Amniotic stem cell (primary cell): Measurements from ENCODE around the gene BCL7B.
"Not testable (repeated sequence)": the region's sequence is repeated elsewhere in the genome, so short reads cannot be mapped to it uniquely, and the experiment has no call there.

Source experiments
- DNase-seq: peaks from one replicate; lab custom pipeline; 2025; lab: John Stamatoyannopoulos, UW

The BCL7B gene

DNA sequence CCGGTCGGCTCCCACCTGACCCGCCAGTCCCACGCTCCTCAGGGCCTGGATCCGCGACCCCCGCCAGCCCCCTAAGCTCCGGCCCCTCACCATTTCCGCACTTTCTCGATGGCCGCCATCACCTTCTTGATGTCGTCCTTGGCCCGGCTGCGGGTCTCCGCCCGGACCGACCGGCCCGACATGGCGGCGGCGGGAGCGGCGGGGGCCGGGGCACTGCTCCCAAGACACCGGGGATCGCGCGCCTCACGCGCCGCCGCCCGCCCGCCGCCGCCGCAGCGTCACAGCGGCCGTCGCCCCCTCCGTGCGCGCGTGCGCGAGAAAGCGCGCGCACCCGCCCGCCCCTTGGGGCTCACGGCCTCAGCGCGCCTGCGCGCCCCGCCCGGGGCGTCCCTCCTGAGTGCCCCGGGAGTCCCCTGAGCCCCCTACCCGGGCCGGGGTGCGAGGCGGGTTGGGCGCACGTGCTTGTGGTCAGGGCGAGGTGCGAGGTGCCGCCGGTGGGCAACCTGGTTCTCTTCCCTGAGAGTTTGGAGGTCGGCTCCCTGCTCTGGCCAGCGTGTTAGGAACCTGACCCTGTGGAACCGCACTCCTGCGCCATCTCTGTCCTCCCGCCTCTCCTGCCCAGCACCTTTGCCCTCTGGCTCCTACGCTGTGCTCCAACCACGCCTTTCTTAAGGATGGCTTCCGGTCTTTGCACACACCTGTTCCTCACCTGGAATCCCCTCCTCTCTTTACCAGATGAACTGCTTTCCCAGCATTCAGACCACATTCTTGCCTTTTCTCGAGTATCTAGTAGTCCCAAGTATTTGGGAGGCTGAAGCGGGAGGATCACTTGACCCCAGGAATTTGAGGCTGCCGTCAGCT is at the start of gene BCL7B:
BCL7B (minus strand) TSS at position 294 of the 861 bp plus-strand sequence; CDS start at position 182, 112 bp downstream.
- no peak for DNase-seq

DNA sequence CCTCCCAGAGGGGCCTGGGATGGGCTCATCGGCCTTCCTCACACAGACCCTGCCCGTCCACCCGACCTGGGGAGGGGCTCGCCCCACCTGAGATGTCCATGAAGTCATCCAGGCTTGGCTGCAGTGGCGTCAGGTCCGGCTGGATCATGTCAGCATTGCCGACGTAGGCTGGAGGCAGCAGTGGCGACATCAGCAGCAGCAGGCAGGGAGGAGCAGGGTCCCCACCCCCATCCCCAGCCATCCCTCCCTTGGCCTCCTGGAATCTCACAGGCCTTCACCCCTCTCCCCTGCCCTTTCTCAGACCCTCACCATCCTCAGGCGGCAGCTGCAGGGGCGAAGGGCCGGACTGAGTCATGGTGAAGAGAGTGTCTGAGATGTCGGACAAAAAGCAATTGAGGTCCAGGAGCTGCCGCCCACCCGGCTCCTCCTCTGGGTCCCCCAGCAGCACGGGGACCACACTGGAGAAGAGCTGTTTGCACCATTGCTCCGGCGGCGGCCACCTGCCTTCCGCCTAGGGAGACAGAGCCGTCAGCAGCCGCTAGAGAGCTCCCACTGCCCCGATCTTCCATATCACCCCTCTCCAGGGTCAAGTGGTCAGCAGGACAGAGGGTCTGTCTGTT is 48.2 kb upstream of the BCL7B start:
- no peak for DNase-seq

- DNase-seq: no peak
These were observed 45.5 kb upstream of the BCL7B start for GRCh38 chr7:73602721-73603651.

GRCh38 chr7:73599916-73600315 is 42.4 kb upstream of the BCL7B start:
- no peak for DNase-seq

DNA sequence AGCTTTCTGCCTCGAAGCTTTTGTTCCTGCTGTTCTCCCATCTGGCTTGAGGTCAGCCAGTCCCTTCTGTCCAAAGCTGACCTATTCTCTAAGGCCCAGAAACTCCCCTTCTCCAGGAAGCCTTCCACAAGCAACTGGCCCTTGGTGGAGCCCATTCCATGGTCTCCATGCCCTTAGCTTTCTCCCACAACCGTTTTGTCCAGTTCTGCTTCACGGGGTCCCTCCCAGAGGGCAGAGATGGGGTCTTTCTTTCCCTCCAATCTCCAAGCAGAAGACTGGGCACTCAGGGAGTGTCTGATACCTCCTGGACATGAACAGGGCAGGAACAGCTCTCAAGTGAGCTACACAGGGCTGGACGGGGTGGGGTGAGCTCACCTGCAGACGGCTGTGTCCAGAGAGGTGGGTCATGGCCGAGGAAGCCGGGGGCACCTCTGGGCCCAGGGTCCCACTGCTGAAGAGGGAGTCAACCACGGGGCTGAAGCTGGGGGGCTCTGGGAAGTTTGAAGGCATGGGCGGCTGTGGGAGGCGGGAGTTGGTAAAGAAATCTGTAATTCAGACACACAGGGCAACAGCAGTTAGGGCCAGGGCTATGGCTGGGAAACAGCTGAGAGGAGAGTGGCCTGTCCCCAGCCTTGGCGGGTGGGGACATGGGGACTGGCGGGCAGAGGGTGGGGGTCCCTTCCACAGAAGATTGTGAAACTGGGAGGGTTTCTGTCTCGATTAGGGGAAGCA is 41.8 kb upstream of the BCL7B start:
- no peak for DNase-seq

GRCh38 chr7:73597978-73598782 is 40.7 kb upstream of the BCL7B start:
- DNase-seq: no peak

DNA sequence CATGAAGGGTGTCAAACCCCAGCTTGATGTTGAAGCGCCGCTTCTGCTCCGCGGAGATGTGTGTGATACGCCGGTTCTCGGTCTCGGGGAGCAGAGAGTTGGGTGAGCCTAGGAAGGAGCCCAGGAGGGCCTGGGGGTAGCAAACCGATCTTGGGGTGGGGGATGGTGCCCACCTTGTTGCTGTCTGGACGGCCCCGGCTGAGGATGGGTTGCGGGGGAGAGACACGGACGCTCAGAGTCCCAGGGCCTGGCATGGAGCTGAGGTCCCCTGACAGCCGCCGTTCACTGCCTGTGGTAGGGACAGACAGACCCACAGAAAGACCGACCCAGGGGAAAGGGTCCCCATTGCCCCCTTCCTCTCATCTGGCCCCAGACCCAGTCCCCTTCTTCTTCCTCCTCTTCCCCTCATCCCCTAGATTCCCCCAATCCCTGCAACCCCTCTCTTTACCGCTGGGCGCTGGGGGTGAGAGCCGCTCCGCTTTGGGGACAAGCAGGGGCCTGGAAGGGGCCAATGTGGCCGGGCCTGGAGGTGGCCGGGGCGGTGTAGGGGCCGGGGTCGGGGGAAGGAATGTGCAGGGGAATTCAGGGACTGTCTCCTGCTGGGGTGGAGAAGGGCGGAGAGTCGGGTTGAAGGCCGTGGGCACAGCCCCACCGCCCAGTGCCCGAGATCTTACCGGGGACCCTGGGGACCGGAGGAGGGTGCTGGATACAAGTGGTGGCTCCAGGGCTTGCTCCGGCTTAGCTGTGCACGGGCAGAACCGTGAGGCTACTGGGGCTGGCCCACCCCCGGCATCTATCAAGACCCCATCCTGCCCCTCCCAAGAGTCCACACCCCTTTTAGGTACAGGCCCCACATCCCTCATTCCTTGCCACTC is 38.9 kb upstream of the BCL7B start:
- no peak for DNase-seq

- DNase-seq: no peak
These were observed 37.9 kb upstream of the BCL7B start for GRCh38 chr7:73595358-73595757.

- no peak for DNase-seq
These were observed 35.9 kb upstream of the BCL7B start for GRCh38 chr7:73593207-73594045.

- no peak for DNase-seq
These were observed 29.4 kb upstream of the BCL7B start for GRCh38 chr7:73586911-73587310.

GRCh38 chr7:73585196-73585595 is 27.7 kb upstream of the BCL7B start:
- DNase-seq: no peak

DNA sequence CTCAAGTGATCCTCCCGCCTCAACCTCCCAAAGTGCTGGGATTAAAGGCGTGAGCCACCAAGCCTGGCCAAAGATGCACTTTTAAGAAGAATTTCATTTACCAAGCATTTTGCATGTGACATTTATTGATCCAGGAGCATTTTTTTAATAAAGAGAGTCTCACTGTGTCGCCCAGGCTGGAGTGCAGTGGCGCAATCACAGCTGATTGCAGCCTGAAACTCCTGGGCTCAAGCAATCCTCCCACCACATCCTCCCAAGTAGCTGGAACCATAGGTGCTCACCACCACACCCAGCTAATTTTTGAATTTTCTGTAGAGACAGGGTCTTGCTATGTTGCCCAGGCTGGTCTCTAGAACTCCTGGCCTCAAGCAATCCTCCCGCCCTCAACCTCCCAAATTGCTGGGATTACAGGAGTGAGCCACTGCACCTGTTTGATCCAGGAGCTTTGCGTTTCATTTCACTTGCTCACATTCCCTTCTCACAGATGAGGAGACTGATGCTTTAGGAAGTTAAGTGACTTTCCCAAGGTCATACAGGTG is 25.2 kb upstream of the BCL7B start:
- DNase-seq: no peak

DNA sequence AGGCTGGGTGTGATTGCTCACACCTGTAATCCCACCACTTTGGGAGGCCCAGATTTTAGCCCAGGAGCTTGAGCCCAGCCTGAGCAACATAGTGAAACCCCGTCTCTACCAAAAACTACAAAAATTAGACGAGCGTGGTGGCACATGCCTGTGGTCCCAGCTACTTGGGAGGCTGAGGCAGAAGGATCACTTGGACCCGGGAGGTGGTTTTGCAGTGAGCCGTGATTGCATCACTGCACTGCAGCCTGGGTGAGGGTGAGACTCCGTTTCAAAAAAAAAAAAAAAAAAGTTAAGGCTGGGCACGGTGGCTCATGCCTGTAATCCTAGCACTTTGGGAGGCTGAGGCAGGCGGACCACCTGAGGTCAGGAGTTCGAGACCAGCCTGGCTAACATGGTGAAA is 23.5 kb upstream of the BCL7B start:
- DNase-seq: not testable (repeated sequence)

DNA sequence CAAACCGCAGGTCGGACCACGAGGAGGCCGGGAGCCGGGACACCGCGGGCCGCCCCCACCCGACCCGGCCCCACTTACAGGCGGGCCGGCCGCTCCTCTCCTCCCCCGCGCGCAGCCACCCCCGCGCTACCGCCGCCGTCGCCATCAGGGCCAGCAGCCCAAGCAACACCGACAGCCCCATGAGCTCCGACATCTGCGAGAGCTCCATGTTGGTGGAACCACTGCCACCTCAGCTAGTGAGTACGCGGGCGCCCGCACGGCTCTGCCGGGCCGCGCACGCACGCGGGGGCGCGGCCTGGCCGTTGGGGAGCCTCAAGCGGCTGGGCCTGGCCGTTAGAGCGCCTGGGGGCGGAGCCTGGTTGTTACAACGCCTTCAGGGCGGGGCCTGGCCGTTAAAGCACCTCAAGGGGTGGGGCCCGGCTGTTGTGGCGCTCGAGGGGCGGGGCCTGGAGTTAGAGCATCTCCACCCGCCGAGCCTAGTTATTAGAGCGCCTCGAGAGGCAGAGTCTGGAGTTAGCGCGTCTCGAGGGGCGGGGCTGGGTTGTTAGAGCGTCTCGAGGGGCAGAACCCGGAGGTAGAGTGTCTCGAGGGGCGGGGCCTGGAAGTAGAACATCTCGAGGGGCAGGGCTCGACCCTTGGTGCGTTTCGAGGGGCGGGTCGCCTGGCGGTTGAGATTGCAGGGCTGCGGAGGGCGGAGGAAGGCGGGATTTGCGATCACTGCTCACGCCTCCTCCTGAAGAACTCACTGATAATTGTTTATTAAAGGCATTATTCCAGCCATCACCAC is 21.0 kb upstream of the BCL7B start, which contains the start of gene TBL2:
TBL2 (minus strand) TSS at position 238 of the 787 bp plus-strand sequence; CDS start at position 208, 30 bp downstream.
- DNase-seq: peak; percentile 98

DNA sequence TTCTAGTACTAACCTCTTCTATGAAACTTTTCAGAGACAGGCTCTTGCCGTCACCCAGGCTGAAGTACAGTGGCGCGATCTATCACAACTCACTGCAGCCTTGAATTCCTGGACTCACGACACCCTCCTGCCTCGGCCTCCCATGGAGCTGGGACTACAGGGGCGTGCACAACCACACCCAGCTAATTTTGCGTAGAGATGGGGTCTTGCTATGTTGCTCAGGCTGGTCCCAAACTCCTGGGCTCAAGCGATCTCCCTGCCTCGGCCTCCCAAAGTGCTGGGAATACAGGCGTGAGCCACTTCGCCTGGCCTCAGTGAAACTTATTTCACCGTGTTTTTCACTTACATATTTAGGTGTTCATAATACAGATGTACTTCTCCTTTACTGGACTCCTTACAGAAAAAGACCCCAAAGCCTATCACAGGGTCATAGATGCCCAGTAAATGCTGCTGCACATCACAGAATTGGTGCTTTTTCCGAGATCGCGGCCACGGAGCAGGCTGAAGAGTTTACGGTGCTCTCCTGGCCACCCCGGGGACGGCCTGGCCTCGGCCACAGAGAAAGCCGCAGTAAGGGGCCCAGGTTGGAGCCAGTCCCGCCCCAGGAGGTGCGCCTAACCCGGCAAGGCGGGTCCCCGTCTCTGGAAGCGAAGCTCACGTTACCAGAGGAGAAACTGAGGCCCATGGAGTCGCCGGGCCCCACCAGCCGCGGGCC is 20.3 kb upstream of the BCL7B start:
- DNase-seq: no peak

DNA sequence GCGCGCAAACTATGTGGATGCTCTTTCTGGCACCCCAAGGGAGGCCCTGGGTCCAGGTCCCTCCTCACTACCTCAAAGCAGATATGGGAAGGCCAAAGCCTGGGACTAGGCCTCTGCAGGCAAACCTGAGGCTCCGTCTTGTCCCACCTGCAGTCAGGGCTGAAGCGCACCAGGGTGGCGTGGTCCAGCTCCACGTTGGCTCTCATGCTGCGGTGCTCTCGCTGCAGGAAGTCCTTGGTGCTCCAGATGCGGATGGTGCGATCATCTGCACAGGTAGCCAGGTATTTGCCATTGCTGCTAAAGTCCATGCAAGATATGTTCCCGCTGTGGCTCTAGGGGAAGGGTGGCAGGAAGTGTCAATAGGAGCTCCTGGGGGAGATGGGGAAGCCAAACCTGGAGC is 16.3 kb upstream of the BCL7B start:
- no peak for DNase-seq

DNA sequence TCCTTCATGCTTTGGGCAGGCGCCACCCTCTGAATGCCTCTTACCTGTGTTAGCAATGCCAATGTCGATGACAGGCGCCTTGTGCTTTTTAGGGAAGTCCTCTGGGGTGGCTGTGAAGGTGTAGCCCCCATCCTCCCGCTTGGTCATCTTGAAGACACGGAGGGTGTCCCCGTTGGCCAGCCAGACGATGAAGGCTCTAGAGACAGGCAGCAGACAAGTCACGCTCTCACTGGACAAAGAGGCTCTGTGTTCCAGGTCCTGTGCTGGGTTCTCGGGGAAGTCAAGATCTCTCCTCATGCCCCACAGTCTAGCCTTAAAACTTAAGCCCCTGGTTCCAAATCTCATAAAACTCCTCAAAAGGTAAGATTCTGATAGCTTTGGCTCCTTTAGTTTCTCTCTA is 15.8 kb upstream of the BCL7B start:
- no peak for DNase-seq
